GM13977 (cell line): ENCODE measurements around the gene SLC22A16.

ENCODE experiments used
- DNase-seq: peaks from one replicate; pipeline ENCODE4 v3.0.0; 2012; ENCODE audit warnings: low spot score
- CTCF ChIP-seq: IDR thresholded peaks from 2 replicates; pipeline ENCODE4 v1.5.1; 2012; ENCODE audit warnings: mild to moderate bottlenecking, control low read depth; ENCODE audit not compliant: insufficient read depth; ENCODE audit errors: extremely low read depth, missing control alignments
- in situ Hi-C: fragments of 300-500 bp; cut with MboI; formaldehyde crosslinking; loops from one replicate; pipeline ENCODE4 v1.12.0; 2022; ENCODE audit warnings: low sequenced_read_pairs, low pct_unique_long_range_greater_than_20kb, mixed read lengths, inconsistent platforms; ENCODE audit not compliant: unreplicated experiment

SLC22A16 gene

GRCh38 chr6:110481081-110481480 lies 4.7 kb upstream of the SLC22A16 start:
- TF ChIP-seq CTCF = no peak
- in situ Hi-C loops = no loop called here
- no peak for DNase-seq

GRCh38 chr6:110475066-110475653 lies 1.3 kb downstream of the SLC22A16 start:
- no peak for DNase-seq
- TF ChIP-seq CTCF = no peak
- in situ Hi-C loops = no loop called here

GRCh38 chr6:110474500-110474899 lies 1.9 kb downstream of the SLC22A16 start:
- in situ Hi-C loops = no loop called here
- no peak for DNase-seq
- TF ChIP-seq CTCF = no peak

- no peak for DNase-seq
- TF ChIP-seq CTCF = no peak
- in situ Hi-C loops = no loop called here
Measured at GRCh38 chr6:110472739-110473138, 3.7 kb downstream of the SLC22A16 start.

GRCh38 chr6:110471726-110472365 lies 4.6 kb downstream of the SLC22A16 start:
- DNase-seq = no peak
- in situ Hi-C loops = no loop called here
- no peak for TF ChIP-seq CTCF

- no peak for TF ChIP-seq CTCF
- in situ Hi-C loops = no loop called here
- DNase-seq = no peak
Measured at GRCh38 chr6:110468731-110469130, 7.7 kb downstream of the SLC22A16 start.

- DNase-seq = no peak
- no peak for TF ChIP-seq CTCF
- in situ Hi-C loops = no loop called here
Measured at GRCh38 chr6:110467566-110468140, 8.8 kb downstream of the SLC22A16 start.
